ENCODE data around the gene ZNF664. TPM values are rescaled to one million over a fixed set of nuclear protein-coding genes. Genes with fewer than 3 reads are reported as not detected.

Gene ZNF664
- total RNA-seq, 6 experiments from 2014 or later = 37.3 to 46.5 (median 43.2) TPM

GRCh38 chr12:123958462-123958861 is 14.6 kb upstream of the ZNF664 start:
- Histone ChIP-seq H3K27me3 (no peaks in the 10 kb centered on the region), H3K4me3 (no peak overlapping the region), H3K27ac (no peak overlapping the region), H3K9me3 (no peaks in the 10 kb centered on the region), H3K4me1 (peaks cover 0 to 3% (median 1%) of the 10 kb centered on the region in 4 donors), H3K36me3 (no peaks in the 10 kb centered on the region)
- TF ChIP-seq CTCF (IDR thresholded peaks at IDR 0.05) (no peak), POLR2A (IDR thresholded peaks at IDR 0.05) (no peak)
- DNase-seq (no peak), ATAC-seq (peak; percentile 30 to 51 (median 42))
- intact Hi-C loops (cut with DNase I) = no loop called here
- 57% methylated on average over 7 of the region's 8 CpGs for WGBS (ENCODE audit: insufficient coverage, low coverage, low lambda C conversion rate, missing lambda C conversion rate)

GRCh38 chr12:123958876-123959275 is 14.1 kb upstream of the ZNF664 start:
- DNase-seq (no peak), ATAC-seq (no peak)
- Histone ChIP-seq H3K27ac (no peak overlapping the region), H3K9me3 (no peaks in the 10 kb centered on the region), H3K27me3 (no peaks in the 10 kb centered on the region), H3K4me1 (peaks cover 0 to 7% (median 3%) of the 10 kb centered on the region in 4 donors), H3K36me3 (no peaks in the 10 kb centered on the region), H3K4me3 (no peak overlapping the region)
- intact Hi-C loops (cut with DNase I) = no loop called here
- 84% methylated on average over 9 of the region's 9 CpGs for WGBS (ENCODE audit: insufficient coverage, low coverage, low lambda C conversion rate, missing lambda C conversion rate)
- TF ChIP-seq CTCF (IDR thresholded peaks at IDR 0.05) = no peak
- no peak for TF ChIP-seq POLR2A (IDR thresholded peaks at IDR 0.05)

GRCh38 chr12:123960029-123960735 is 12.8 kb upstream of the ZNF664 start:
- ATAC-seq = no peak
- 87% methylated on average over 6 of the region's 9 CpGs for WGBS (ENCODE audit: insufficient coverage, low coverage, low lambda C conversion rate, missing lambda C conversion rate)

GRCh38 chr12:123960856-123961255 is 12.2 kb upstream of the ZNF664 start:
- Histone ChIP-seq H3K4me1 (peaks cover 0 to 14% (median 5%) of the 10 kb centered on the region in 4 donors), H3K27ac (no peak overlapping the region), H3K27me3 (no peaks in the 10 kb centered on the region), H3K4me3 (no peak overlapping the region), H3K36me3 (no peaks in the 10 kb centered on the region), H3K9me3 (no peaks in the 10 kb centered on the region)
- TF ChIP-seq CTCF (IDR thresholded peaks at IDR 0.05) (no peak), POLR2A (IDR thresholded peaks at IDR 0.05) (no peak)
- WGBS (ENCODE audit: insufficient coverage, low coverage, low lambda C conversion rate, missing lambda C conversion rate) = 93% methylated on average over 4 of the region's 4 CpGs
- intact Hi-C loops (cut with DNase I) = no loop called here
- DNase-seq (no peak), ATAC-seq (no peak)

More at GRCh38 chr12:123960029-123960735, 12.8 kb upstream of the ZNF664 start:
- peaks cover 0 to 14% (median 5%) of the 10 kb centered on the region in 4 donors for H3K4me1 ChIP-seq
- DNase-seq = no peak
- H3K4me3 ChIP-seq = no peak overlapping the region
- H3K27me3 ChIP-seq = no peaks in the 10 kb centered on the region
- no peak overlapping the region for H3K27ac ChIP-seq
- H3K36me3 ChIP-seq = no peaks in the 10 kb centered on the region
- TF ChIP-seq CTCF (IDR thresholded peaks at IDR 0.05) (no peak), POLR2A (IDR thresholded peaks at IDR 0.05) (no peak)
- H3K9me3 ChIP-seq = no peaks in the 10 kb centered on the region
- intact Hi-C loops (cut with DNase I) = no loop called here
